GM21360 (cell line): ENCODE measurements around the gene ATF3.

Source experiments
- ATAC-seq: cut with Tn5 transposase; IDR thresholded peaks from one replicate; pipeline ENCODE4 v1.9.1; 2021; ENCODE audit warnings: mild to moderate bottlenecking, moderate library complexity; ENCODE audit not compliant: unreplicated experiment

Gene ATF3, protein sequence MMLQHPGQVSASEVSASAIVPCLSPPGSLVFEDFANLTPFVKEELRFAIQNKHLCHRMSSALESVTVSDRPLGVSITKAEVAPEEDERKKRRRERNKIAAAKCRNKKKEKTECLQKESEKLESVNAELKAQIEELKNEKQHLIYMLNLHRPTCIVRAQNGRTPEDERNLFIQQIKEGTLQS

DNA sequence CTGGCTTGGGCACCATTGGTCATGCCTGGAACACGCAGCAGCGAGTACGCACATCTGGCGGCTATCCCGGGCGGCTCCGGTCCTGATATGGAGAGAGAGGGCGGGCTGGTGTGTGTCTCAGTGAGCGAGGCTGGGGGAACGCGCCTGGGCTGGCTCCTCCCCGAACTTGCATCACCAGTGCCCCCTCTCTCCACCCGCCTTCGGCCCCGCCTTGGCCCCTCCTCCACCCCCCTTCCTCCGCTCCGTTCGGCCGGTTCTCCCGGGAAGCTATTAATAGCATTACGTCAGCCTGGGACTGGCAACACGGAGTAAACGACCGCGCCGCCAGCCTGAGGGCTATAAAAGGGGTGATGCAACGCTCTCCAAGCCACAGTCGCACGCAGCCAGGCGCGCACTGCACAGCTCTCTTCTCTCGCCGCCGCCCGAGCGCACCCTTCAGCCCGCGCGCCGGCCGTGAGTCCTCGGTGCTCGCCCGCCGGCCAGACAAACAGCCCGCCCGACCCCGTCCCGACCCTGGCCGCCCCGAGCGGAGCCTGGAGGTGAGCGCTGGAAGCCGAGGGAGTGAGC is at the start of gene ATF3:
ATF3 (plus strand) TSS at position 370 of the 567 bp plus-strand sequence. CDS start 6,261 bp downstream, outside the sequence.
- peak; percentile 69 for ATAC-seq

DNA sequence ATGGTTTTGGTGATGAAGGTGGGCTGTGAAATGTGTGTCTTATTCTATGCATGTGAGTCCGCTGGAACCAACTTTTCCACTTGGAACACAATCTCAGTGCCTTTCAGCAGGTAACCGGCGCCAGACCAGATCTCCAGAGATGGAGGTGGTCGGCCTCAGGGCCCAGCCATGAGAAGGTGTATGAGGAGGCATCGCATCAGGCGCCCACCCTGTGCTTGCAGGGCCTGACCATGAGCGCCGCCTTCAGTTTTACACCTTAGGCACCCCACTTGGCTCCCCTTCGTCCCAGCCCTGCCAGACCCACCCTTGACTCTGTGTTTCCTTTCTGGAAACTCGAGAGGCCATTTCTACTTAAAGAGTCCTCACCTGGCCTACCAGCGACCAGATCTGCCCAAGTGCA is 48.6 kb upstream of the ATF3 start:
- ATAC-seq, result no peak

DNA sequence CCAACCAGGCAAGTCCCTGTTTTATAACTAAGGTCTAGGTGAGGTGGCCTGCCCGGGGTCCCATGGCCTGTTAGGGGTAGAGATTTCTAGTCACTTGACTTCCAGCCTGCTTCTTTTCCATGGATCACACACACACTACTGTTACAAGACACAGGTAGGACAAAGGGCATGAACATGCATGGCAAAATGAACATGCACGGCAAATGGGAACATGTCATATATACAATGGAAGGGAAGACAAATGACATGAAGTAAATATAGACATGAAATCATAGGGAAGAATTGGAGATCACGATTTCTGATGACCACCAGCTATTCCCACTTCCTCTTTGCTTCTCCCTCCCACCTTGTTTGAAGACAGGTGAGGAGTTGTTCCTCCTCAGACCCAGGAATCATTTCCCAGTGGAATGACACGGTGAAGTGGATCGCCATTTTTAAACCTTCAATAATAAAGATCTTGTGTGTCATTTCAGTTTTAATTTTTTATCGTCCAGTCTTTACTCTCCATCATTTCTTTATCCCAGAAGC is 47.6 kb upstream of the ATF3 start:
- ATAC-seq, result no peak

DNA sequence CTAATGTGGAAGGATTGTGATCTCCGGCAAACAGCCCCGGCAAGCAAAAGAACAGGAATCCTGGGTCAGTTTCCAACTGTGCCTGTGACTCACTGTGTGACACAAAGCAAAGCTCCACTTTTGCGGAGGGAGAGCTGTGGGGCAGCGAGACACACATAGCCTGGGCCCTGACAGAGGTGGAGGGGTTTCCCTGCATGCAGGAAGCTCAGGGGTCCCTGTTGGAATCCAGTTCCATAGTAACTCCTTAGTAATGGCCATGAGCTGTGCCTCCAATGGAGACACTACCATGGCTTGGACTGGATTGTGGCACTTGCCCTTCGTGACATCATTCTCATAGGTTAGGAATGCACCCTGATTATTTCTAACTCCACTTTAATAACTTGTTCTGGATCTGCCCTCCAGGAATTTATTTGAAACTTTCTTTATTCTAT is 47.0 kb upstream of the ATF3 start:
- ATAC-seq, result no peak

GRCh38 chr1:212562771-212563170 is 45.8 kb upstream of the ATF3 start:
- ATAC-seq, result no peak

- no peak for ATAC-seq
These were observed 43.5 kb upstream of the ATF3 start for GRCh38 chr1:212565079-212565478.

- ATAC-seq, result no peak
These were observed 42.8 kb upstream of the ATF3 start for GRCh38 chr1:212565571-212566305.

DNA sequence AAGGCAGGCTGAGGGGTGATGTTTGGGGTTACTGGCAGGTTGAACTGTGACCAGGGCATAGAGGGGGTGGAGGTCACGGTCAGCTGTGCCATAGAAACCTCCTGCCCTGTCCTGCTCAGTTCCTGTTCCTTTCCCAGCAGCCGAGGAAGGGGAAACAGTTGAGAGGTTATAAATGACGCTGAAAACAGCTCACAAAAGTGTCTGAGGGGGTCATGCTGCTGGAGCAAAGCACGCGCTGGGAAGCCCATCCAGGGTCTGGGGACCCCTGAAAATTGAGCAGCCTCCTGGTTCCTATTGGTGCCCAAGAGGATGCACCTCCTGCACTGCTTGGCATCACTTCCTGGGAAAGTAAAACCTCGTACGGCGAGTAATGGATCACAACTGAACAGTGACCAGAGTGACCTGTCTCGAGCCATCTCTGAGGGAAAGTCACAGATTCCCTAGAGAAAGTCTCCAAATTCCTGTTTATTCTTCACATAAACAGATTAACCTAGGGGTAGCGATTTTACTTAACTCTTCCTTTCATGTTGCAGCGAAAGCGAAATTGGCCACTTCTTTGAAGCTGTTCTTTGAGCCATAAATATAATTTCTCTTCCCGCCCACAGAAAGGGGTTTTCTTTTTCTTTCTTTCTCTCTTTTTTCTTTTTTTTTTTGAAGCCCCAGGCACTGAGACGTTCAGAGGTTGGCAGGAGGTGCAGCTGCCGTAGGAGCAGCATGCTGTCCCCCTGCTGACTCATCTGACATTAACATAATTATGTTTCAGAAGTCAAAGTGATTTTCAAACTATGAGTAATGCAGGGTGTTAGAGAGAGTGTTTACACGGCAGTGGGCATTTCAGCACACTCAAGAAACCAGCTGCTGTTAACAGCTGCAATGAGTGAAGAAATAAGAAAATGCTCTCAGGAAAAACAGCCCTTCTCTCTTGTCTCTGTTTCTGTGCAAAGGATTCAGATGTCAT is 41.8 kb upstream of the ATF3 start:
- peak; percentile 98 for ATAC-seq

DNA sequence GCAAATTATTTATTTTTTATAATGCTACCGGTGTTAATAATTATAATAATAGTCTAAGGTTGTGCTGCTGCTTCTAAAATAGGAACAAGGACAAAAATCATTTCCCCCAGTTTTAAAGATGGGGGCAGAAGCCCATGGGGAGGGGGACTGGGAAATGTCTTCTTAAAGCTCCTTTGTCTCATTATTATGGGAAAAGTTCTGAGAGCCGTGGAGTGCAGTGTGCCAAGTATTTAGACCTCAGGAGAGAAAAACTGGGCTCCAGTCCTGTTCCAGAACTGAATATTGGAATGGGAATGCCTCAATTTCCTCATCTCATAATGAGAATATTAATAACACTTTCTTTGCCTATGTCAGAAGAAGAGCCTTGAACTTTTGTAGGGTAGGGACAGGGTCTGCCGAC is 40.9 kb upstream of the ATF3 start:
- ATAC-seq, result no peak

DNA sequence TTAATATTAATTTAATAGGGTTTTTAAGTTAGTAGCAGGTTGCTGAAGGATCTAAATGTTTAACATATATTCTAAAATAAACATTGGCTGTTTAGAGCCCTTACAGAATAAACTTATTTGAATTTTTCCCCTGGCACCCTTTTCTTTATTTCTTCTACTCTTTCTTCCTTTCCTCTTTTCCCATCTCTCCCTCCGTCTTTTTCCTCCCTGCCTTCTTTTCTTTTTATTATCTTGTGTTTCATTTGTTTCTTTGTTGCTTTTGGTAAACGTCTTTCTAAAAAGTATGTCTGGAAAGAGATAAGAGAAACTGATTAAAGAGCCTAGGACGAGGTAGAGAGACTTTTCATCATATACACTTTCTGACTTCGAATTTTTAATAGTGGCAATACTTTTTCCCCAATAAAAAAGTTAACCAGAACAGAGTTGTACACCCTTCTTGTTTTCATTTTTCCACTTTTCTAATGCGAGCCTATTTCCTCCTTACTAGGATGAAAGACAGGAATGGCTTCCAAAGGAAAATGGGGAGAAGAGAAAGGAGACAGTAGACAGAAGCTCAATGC is 39.5 kb upstream of the ATF3 start:
- no peak for ATAC-seq

GRCh38 chr1:212574732-212575131 is 33.8 kb upstream of the ATF3 start:
- no peak for ATAC-seq

- ATAC-seq, result no peak
These were observed 33.2 kb upstream of the ATF3 start for GRCh38 chr1:212575333-212575732.

DNA sequence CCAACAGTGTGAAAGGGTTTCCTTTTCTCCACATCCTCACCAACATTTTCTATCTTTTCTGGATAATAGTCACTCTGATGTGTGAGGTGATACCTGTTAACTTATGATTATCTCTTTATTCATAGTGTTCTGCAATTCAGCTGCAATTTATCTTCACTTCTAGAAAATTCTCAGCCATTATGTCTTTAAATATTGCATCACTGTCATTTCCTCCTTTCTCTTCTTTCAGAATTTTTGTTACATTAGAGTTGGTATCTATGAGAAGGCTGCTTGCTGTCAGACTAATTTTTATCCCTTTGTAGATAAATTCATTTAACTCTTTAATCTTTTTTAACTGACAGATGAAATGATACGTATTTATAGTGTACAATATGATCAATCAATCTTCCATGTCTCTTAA is 30.5 kb upstream of the ATF3 start:
- no peak for ATAC-seq

- no peak for ATAC-seq
These were observed 27.5 kb upstream of the ATF3 start for GRCh38 chr1:212581034-212581433.

GRCh38 chr1:212582291-212582690 is 26.3 kb upstream of the ATF3 start:
- ATAC-seq, result no peak

- ATAC-seq, result no peak
These were observed 25.5 kb upstream of the ATF3 start for GRCh38 chr1:212582808-212583615.

GRCh38 chr1:212583643-212584042 is 24.9 kb upstream of the ATF3 start:
- ATAC-seq, result no peak

GRCh38 chr1:212584092-212584886 is 24.3 kb upstream of the ATF3 start:
- ATAC-seq, result no peak

GRCh38 chr1:212585210-212585609 is 23.4 kb upstream of the ATF3 start:
- ATAC-seq, result no peak
